Esophagus squamous epithelium (tissue), 5 donors: Measurements from ENCODE around the gene IER2. TPM values are rescaled to one million over a fixed set of nuclear protein-coding genes. Genes with fewer than 3 reads are reported as not detected.
A peak's percentile ranks its signal among the peaks of the same experiment; 100 is the strongest.

Experiments
- DNase-seq: peaks from one replicate; lab custom pipeline; 2025; lab: John Stamatoyannopoulos, UW
- H3K27ac ChIP-seq, 4 donors: fragments of 200-600 bp; sonication (generic); one replicate each; pipeline ENCODE4 v1.5.1; 2016 to 2019; ENCODE audit warnings: mild to moderate bottlenecking in 1 of 4
- H3K27me3 ChIP-seq, 4 donors: fragments of 200-600 bp; sonication (generic); 1 replicate in 3 of 4; 2 replicates in 1 of 4; pipeline versions ENCODE4 v1.5.1 to v1.6.0; 2017 to 2021; ENCODE audit warnings: antibody characterized with exemption in 1 of 4
- H3K36me3 ChIP-seq, 3 donors: fragments of 200-600 bp; sonication (generic); one replicate each; pipeline ENCODE4 v1.5.1; 2016 to 2019
- H3K4me1 ChIP-seq, 3 donors: fragments of 200-600 bp; sonication (generic); one replicate each; pipeline ENCODE4 v1.5.1; 2017 to 2019
- H3K4me3 ChIP-seq, 4 donors: fragments of 200-600 bp; sonication (generic); 1 replicate in 3 of 4; 2 replicates in 1 of 4; pipeline ENCODE4 v1.5.1; 2016 to 2019; ENCODE audit warnings: mild to moderate bottlenecking in 2 of 4, moderate library complexity in 1 of 4
- H3K9me3 ChIP-seq, 3 donors: fragments of 200-600 bp; sonication (generic); one replicate each; pipeline ENCODE4 v1.5.1; 2016 to 2019
- POLR2A ChIP-seq, 4 donors: fragments of 450-650 bp; IDR thresholded peaks; one replicate each; pipeline ENCODE4 v1.6.1; 2017; ENCODE audit warnings: antibody characterized with exemption in 4 of 4, mild to moderate bottlenecking in 4 of 4, moderate library complexity in 3 of 4
- WGBS, 2 donors: methylation state at CpG; one replicate each; pipeline ENCODE4 v1.1.5; 2018; 5-methylcytosine and 5-hydroxymethylcytosine counted together
- intact Hi-C: fragments of 100-400 bp; cut with DNase I; formaldehyde crosslinking; loops from one replicate; pipeline ENCODE4 v1.15.0; 2022
- total RNA-seq, 4 donors: library from RNA; depleted of rRNA; stranded (reverse); fragments of >200 nt; gene quantifications; one replicate each; pipeline ENCODE4 v1.1.0, GENCODE V29; 2016
- TF ChIP-seq, protein P1 (sequence below), 6 experiments: fragments of 450-650 bp in 4 of 6; fragments of 200-600 bp in 2 of 6; sonication (generic) in 2 of 6; IDR thresholded peaks; one replicate each; pipeline ENCODE4 v1.5.1; 2016 to 2019; ENCODE audit warnings: antibody characterized with exemption in 6 of 6, mild to moderate bottlenecking in 4 of 6, moderate library complexity in 4 of 6
- donor health status: DM: yes; HTN: yes; CAD: no.

The IER2 gene
- total RNA-seq, 4 donors from 2014 or later: 46.5 to 118 (median 76.9) TPM

DNA sequence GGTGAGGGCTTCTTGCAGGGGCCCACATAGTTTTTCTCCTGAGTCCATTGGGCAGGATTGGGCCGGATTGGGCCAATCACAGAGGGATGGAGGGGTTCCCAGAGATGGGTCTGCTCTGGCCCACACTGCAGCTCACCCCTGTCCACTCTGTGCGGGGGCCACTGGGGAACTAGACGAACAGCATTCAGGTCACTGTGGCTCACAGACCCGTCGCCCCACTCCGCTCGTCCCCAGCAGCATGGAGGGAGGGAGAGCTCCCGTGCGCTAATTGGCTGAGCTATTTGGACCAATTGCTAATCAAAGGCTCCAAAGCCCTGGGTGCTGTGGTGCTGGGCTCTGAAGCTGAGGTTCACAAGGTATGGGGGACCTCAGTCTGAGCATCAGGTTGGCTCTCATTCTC is 20.8 kb upstream of the IER2 start:
- intact Hi-C loops: no loop called here
- Histone ChIP-seq H3K4me3 (no peak overlapping the region), H3K27ac (no peak overlapping the region), H3K36me3 (peaks cover 0 to 30% (median 0%) of the 10 kb centered on the region in 3 donors), H3K9me3 (no peaks in the 10 kb centered on the region), H3K27me3 (no peaks in the 10 kb centered on the region), H3K4me1 (peaks cover 0 to 13% (median 0%) of the 10 kb centered on the region in 3 donors)
- TF ChIP-seq, protein P1, sequence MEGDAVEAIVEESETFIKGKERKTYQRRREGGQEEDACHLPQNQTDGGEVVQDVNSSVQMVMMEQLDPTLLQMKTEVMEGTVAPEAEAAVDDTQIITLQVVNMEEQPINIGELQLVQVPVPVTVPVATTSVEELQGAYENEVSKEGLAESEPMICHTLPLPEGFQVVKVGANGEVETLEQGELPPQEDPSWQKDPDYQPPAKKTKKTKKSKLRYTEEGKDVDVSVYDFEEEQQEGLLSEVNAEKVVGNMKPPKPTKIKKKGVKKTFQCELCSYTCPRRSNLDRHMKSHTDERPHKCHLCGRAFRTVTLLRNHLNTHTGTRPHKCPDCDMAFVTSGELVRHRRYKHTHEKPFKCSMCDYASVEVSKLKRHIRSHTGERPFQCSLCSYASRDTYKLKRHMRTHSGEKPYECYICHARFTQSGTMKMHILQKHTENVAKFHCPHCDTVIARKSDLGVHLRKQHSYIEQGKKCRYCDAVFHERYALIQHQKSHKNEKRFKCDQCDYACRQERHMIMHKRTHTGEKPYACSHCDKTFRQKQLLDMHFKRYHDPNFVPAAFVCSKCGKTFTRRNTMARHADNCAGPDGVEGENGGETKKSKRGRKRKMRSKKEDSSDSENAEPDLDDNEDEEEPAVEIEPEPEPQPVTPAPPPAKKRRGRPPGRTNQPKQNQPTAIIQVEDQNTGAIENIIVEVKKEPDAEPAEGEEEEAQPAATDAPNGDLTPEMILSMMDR (IDR thresholded peaks at IDR 0.05): no peak
- no peak for TF ChIP-seq POLR2A (IDR thresholded peaks at IDR 0.05)
- WGBS, 2 donors: no CpG with 5 or more reads among the region's 9 CpGs
- no peak for DNase-seq

DNA sequence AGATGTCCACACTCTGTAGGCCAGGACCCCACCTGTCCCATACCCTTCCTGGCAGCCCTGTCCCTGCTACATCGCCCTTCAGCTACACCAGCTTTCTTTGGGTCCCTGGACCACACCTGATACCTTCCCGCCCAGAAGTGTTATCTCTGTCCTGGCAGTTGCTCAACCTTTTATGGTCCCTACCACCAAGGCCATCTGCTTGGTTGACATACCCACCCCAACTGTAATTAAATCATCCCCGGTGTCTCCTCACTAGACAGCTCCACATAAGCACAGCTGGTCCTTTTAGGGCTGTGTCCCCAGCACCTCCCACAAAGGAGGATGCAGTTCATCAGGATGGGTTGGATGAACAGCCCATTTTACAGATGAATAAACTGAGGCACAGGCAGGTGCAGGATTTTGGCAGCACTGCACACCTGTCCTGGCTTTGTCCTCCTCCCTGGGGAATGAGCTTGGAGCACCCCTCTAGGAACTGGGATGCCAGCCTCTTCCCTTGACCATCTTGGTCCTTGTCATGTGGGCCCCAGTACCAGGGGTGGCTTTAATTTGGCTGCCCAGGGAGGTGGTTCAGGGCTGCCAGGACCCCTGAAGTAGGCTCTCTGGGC is 19.2 kb upstream of the IER2 start:
- Histone ChIP-seq H3K9me3 (no peaks in the 10 kb centered on the region), H3K27me3 (no peaks in the 10 kb centered on the region), H3K4me1 (peaks cover 0 to 13% (median 0%) of the 10 kb centered on the region in 3 donors), H3K36me3 (peaks cover 7 to 35% (median 11%) of the 10 kb centered on the region in 3 donors), H3K4me3 (no peak overlapping the region), H3K27ac (no peak overlapping the region)
- WGBS, 2 donors: 91 to 97% methylated on average over 3 of the region's 3 CpGs
- TF ChIP-seq, protein P1 (IDR thresholded peaks at IDR 0.05): no peak
- no peak for TF ChIP-seq POLR2A (IDR thresholded peaks at IDR 0.05)
- intact Hi-C loops: no loop called here
- DNase-seq: no peak

DNA sequence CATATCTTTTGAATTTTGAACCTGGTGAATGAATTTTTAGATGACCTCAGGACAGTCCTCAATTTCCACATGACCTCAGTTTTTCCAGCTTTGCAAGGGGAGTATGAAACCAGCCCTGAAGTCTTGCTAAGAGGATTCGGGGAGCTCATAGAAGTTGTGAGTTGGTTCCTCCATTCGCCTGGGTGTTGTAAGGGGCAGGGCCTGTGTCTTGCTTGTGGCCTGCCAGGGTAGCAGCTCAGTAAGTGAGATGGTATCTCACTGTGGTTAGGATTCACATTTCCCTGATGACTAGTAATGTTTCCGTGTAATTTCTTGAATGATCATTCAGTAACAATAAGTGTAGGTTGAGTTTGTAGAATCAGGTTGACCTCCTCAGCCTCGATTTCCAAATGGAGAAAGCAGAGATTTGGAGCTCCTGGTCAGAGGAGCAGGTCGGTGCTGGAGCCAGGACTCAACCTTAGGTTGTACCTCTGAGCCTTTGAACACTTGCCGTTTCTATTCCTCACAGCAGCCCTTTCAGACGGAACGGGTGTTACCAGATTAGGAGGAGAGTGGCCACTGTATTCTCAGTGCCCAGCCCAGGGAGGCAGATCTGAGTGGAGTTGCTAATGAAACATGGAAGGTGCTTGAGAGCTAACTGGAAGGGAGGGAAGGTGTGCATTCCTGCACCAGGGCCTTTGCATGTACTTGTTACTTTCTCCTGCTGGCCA is 17.6 kb upstream of the IER2 start:
- DNase-seq: no peak
- peaks cover 0 to 13% (median 0%) of the 10 kb centered on the region in 3 donors for H3K4me1 ChIP-seq
- no peaks in the 10 kb centered on the region for H3K27me3 ChIP-seq
- no peaks in the 10 kb centered on the region for H3K9me3 ChIP-seq
- intact Hi-C loops: no loop called here
- TF ChIP-seq, protein P1 (IDR thresholded peaks at IDR 0.05): no peak
- TF ChIP-seq POLR2A (IDR thresholded peaks at IDR 0.05): no peak
- peaks cover 23 to 42% (median 24%) of the 10 kb centered on the region in 3 donors for H3K36me3 ChIP-seq
- WGBS, 2 donors: 83 to 88% methylated on average over 8 of the region's 8 CpGs
- peak overlapping the region in 1 of 4 donors; percentile 33 for H3K27ac ChIP-seq
- H3K4me3 ChIP-seq: no peak overlapping the region

DNA sequence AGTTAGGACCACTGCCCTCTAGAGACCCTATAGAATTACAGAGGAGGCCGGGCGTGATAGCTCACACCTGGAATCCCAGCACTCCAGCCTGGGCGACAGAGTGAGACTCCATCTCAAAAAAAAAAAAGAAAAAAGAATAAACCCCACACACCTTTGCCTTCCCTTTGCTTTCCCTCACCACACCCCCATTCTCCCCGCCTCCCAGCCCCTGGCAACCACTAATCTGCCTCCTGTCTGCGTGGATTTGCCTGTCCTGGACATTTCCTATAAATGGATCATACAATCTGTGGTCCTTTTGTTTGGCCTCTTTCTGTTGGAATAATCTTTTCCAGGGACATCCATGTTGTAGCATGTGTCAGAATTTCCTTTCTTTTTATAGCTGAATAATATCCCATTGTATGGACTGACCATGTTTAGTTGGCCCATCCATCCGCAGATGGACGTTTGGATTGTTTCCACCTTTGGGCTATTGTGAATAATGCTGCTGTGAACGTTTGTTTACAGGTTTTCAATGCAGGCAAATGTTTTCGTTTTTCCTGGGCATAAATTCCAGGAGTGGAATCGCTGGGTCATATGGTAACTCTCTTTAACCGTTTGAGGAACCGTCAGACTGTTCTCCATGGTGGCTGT is 16.9 kb upstream of the IER2 start:
- WGBS, 2 donors: 54 to 79% methylated on average over 12 of the region's 12 CpGs
- DNase-seq: no peak
- Histone ChIP-seq H3K4me3 (no peak overlapping the region), H3K4me1 (peaks cover 0 to 13% (median 0%) of the 10 kb centered on the region in 3 donors), H3K9me3 (no peaks in the 10 kb centered on the region), H3K27ac (peak overlapping the region in 1 of 4 donors; percentile 33), H3K27me3 (no peaks in the 10 kb centered on the region), H3K36me3 (peaks cover 30 to 50% (median 30%) of the 10 kb centered on the region in 3 donors)
- intact Hi-C loops: no loop called here
- TF ChIP-seq, protein P1 (IDR thresholded peaks at IDR 0.05): no peak
- no peak for TF ChIP-seq POLR2A (IDR thresholded peaks at IDR 0.05)

DNA sequence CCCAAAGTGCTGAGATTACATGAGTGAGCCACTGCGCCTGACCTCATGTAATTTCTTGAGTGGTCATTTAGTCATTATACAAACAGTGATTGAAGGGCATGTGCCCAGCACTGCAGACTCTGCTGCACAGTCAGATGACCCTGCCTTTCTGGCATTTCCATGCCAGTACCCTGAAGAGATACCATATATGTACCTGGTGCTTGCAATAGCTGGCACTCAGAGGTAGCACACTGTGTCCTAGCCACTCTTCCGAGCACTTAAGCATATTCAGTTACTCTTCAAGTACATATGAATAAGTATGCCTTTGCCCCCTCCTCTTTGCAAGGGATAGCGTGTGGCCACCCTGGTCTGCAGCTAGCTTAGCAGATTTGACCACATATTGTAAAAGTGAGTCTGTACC is 15.6 kb upstream of the IER2 start:
- peaks cover 0 to 14% (median 0%) of the 10 kb centered on the region in 3 donors for H3K4me1 ChIP-seq
- no peak overlapping the region for H3K4me3 ChIP-seq
- TF ChIP-seq, protein P1 (IDR thresholded peaks at IDR 0.05): no peak
- TF ChIP-seq POLR2A (IDR thresholded peaks at IDR 0.05): no peak
- H3K36me3 ChIP-seq: peaks cover 32 to 62% (median 35%) of the 10 kb centered on the region in 3 donors
- no peak for DNase-seq
- no peaks in the 10 kb centered on the region for H3K27me3 ChIP-seq
- intact Hi-C loops: no loop called here
- WGBS, 2 donors: 80 to 100% methylated on average over 3 of the region's 3 CpGs
- H3K9me3 ChIP-seq: no peaks in the 10 kb centered on the region
- no peak overlapping the region for H3K27ac ChIP-seq
